ENCODE data around the gene GMPPA.

GMPPA gene

GRCh38 chr2:219455581-219455980, 43.1 kb upstream of the GMPPA start:
- CTCF ChIA-PET: interaction anchor here (0.9 to 9.6 kb wide), 12 partner anchors 9 to 187 kb away, joined by 3 to 115 read pairs (median 4); a partner anchor contains a TSS
- POLR2A ChIA-PET: interaction anchor here (0.6 kb wide), 1 partner anchor 59 kb away, joined by 5 read pairs; no protein-coding TSS in a partner anchor
- no peak for DNase-seq (ENCODE audit: extremely low spot score)
- TF ChIP-seq, protein P1, sequence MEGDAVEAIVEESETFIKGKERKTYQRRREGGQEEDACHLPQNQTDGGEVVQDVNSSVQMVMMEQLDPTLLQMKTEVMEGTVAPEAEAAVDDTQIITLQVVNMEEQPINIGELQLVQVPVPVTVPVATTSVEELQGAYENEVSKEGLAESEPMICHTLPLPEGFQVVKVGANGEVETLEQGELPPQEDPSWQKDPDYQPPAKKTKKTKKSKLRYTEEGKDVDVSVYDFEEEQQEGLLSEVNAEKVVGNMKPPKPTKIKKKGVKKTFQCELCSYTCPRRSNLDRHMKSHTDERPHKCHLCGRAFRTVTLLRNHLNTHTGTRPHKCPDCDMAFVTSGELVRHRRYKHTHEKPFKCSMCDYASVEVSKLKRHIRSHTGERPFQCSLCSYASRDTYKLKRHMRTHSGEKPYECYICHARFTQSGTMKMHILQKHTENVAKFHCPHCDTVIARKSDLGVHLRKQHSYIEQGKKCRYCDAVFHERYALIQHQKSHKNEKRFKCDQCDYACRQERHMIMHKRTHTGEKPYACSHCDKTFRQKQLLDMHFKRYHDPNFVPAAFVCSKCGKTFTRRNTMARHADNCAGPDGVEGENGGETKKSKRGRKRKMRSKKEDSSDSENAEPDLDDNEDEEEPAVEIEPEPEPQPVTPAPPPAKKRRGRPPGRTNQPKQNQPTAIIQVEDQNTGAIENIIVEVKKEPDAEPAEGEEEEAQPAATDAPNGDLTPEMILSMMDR (IDR thresholded peaks at IDR 0.05; ENCODE audit: control extremely low read depth, extremely low read depth, low read depth, missing control alignments): no peak

- ChIA-PET POLR2A (no interaction called here), CTCF (interaction anchor here (0.9 to 9.6 kb wide), 12 partner anchors 8 to 71 kb away, joined by 3 to 115 read pairs (median 4); no protein-coding TSS in a partner anchor)
- no peak for DNase-seq (ENCODE audit: extremely low spot score)
- TF ChIP-seq, protein P1 (IDR thresholded peaks at IDR 0.05; ENCODE audit: control extremely low read depth, extremely low read depth, low read depth, missing control alignments): peak; percentile 32
Measured at GRCh38 chr2:219457784-219458369, 40.8 kb upstream of the GMPPA start.

DNA sequence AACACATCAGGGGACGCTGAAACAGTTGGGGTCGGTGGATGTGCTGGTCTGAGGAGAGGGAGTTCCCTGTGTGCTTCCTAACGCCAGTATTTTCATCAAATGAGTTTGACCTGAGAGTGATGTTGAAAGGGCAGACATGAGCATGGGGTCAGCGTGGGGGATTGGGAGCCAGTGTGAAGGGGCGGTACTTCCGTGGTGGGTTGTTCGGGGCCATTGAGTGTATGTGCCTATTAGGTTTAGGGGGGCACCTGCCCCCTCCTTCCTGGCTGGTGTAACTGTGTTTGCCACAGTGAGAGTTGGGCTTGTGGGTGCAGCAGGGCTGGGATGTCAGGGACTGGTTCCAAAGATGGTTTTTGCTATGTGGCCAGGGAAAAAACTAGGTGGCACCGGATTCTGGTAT, 39.7 kb upstream of the GMPPA start:
- TF ChIP-seq, protein P1 (IDR thresholded peaks at IDR 0.05; ENCODE audit: control extremely low read depth, extremely low read depth, low read depth, missing control alignments): no peak
- DNase-seq (ENCODE audit: extremely low spot score): no peak
- ChIA-PET POLR2A (no interaction called here), CTCF (interaction anchor here (0.7 to 9.6 kb wide), 15 partner anchors 9 to 184 kb away, joined by 3 to 115 read pairs (median 4); no protein-coding TSS in a partner anchor)

DNA sequence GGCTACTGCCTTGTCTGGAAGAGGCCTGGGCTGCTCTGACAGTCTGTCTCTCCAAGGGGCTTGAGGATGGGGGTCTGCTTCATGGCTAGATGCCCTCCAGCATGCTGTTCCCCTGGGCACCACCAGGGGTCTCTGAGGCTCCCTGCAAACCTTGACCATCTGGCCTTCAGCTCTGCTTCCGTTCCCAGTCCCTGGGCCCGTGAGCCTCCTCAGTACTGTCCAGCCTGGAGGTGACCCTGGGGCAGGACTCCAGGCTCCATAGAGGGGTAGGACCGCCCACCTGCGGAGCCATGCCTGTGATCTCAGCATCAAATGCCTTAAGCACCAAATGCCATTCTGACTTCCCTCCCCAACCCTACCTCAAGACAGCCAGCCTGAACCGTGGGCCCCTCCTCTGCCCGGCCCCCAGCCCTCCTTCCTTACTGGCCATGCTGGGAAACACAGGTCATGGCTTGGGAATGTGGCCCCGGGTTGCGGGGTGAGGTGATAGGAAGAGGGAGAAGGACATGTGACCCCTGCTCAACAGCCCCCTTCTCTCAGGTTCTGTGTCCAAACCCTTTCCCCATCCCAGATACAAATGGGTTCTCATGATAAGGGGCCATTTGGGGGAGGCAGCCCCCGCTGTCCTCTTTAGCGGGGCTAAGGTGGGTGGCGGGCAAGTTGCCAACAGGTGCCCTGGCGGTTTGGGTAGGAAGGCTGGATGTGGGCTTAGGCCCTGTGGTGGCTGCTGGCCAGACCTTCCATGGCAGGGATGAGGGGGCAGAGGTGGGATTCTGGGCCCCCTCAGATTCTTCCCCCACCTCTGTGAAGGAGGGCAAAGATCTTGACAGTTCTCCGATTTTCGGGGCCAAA, 39.0 kb upstream of the GMPPA start:
- ChIA-PET CTCF (interaction anchor here (0.6 to 9.6 kb wide), 20 partner anchors 9 to 183 kb away, joined by 3 to 115 read pairs (median 3); a partner anchor contains a TSS), POLR2A (no interaction called here)
- TF ChIP-seq, protein P1 (IDR thresholded peaks at IDR 0.05; ENCODE audit: control extremely low read depth, extremely low read depth, low read depth, missing control alignments): peak; percentile 83

DNA sequence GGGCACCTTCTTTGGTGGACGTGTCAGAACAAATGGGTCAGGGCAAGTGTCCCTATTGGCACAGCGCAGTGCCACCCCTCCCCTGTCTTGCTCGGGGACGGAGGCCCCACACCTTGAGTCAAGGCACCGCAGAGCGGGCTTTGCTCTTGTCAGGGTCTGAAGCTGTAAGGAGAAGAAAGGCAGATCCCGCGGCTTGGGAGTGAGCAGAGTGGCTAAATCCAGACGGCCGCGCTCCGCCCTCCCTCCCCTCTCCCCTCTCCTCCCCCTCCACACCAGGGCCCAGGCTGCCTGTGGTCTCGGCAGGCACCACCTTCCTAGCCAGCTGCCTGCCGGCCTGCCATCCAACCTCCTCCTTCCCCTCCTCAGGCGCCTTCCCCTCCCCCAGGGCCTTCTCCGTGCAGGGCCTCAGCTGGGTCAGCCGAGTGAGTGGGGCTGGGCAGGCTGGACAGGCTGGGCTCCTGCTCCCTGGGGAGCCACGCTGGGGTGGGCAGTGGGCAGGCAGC, 38.2 kb upstream of the GMPPA start:
- CTCF ChIA-PET: interaction anchor here (0.9 to 9.6 kb wide), 7 partner anchors 28 to 97 kb away, joined by 3 to 115 read pairs (median 4); a partner anchor contains a TSS
- TF ChIP-seq, protein P1 (IDR thresholded peaks at IDR 0.05; ENCODE audit: control extremely low read depth, extremely low read depth, low read depth, missing control alignments): no peak
- POLR2A ChIA-PET: no interaction called here
- no peak for DNase-seq (ENCODE audit: extremely low spot score)

More for the DNA sequence above, 39.0 kb upstream of the GMPPA start:
- peak; percentile 86 for DNase-seq (ENCODE audit: extremely low spot score)

GRCh38 chr2:219461047-219461514, 37.6 kb upstream of the GMPPA start:
- ChIA-PET CTCF (interaction anchor here (0.9 to 9.6 kb wide), 7 partner anchors 27 to 96 kb away, joined by 3 to 115 read pairs (median 4); a partner anchor contains a TSS), POLR2A (no interaction called here)
- no peak for DNase-seq (ENCODE audit: extremely low spot score)
- TF ChIP-seq, protein P1 (IDR thresholded peaks at IDR 0.05; ENCODE audit: control extremely low read depth, extremely low read depth, low read depth, missing control alignments): no peak

Data from GM10248 (cell line).